Endothelial cell of umbilical vein (primary cell): Measurements from ENCODE around the gene OR52K1. TPM values are rescaled to one million over a fixed set of nuclear protein-coding genes. Genes with fewer than 3 reads are reported as not detected.

Experiments
- BruUV-seq: library from RNA; stranded (reverse); fragments of 400-500 nt; replicated peaks from 2 replicates; lab custom pipeline; 2021; lab: Mats Ljungman, UMichigan
- CTCF ChIA-PET: fragments of 300-600, 350-600 bp; sonication (Branson Sonifier 250); formaldehyde crosslinking; loops from one replicate; lab custom pipeline; 2021; ENCODE audit warnings: antibody characterized with exemption, inconsistent platforms; lab: Charles Lee
- POLR2A ChIA-PET: fragments of 300-600, 350-600 bp; sonication (Branson Sonifier 250); formaldehyde crosslinking; loops from one replicate; lab custom pipeline; 2021; ENCODE audit warnings: antibody characterized with exemption, inconsistent platforms; lab: Charles Lee
- DNase-seq: peaks from one replicate; pipeline ENCODE4 v3.0.0-alpha.2; 2011; ENCODE audit warnings: low read depth, low spot score
- FAIRE-seq: peaks from 2 replicates; lab custom pipeline; 2011; peaks lifted over from hg19 to GRCh38; lab: Jason Lieb, UNC
- H2AFZ ChIP-seq: 2 replicates; pipeline ENCODE4 v1.6.0; 2012; ENCODE audit warnings: low read depth, low read length, control low read depth, inconsistent platforms
- H3K27ac ChIP-seq: 2 replicates; pipeline ENCODE4 v1.5.1; 2011; ENCODE audit warnings: low read depth, mild to moderate bottlenecking, control low read depth, low read length, moderate library complexity; ENCODE audit not compliant: insufficient read depth
- H3K27me3 ChIP-seq, 2 experiments: 2 replicates each; pipeline versions ENCODE4 v1.6.0 to v1.6.1; 2011; ENCODE audit warnings: low read length in 2 of 2, mixed read lengths in 1 of 2; ENCODE audit not compliant: control insufficient read depth in 2 of 2, insufficient read depth in 2 of 2
- H3K36me3 ChIP-seq, 2 experiments: 2 replicates in 1 of 2; 3 replicates in 1 of 2; pipeline ENCODE4 v1.5.1; 2011; ENCODE audit warnings: low read length in 2 of 2, mild to moderate bottlenecking in 1 of 2, moderate library complexity in 1 of 2; ENCODE audit not compliant: control insufficient read depth in 2 of 2, insufficient read depth in 2 of 2; ENCODE audit errors: extremely low read depth in 1 of 2
- H3K4me1 ChIP-seq: 3 replicates; pipeline ENCODE4 v1.5.1; 2011; ENCODE audit warnings: mild to moderate bottlenecking, low read length; ENCODE audit not compliant: control insufficient read depth, insufficient read depth; ENCODE audit errors: extremely low read depth
- H3K4me2 ChIP-seq: 2 replicates; pipeline ENCODE4 v1.6.1; 2011; ENCODE audit warnings: low read length, control low read depth, mixed read lengths; ENCODE audit not compliant: insufficient read depth
- H3K4me3 ChIP-seq, 3 experiments: fragments of 200-600 bp in 1 of 3; sonication (generic), shearing (Covaris generic) in 1 of 3; replicated peaks in 1 of 3; 2 replicates each; pipeline ENCODE4 v1.5.1; 2011 to 2016; ENCODE audit warnings: control low read depth in 3 of 3, low read length in 3 of 3, mild to moderate bottlenecking in 2 of 3, inconsistent platforms in 1 of 3, low read depth in 1 of 3, moderate library complexity in 1 of 3; ENCODE audit not compliant: insufficient read depth in 1 of 3
- H3K79me2 ChIP-seq: 2 replicates; pipeline ENCODE4 v1.6.0; 2012; ENCODE audit warnings: low read length, inconsistent platforms; ENCODE audit not compliant: control insufficient read depth, insufficient read depth
- H3K9ac ChIP-seq: replicated peaks from 2 replicates; pipeline ENCODE3; 2011; ENCODE audit warnings: low read length, control low read depth; ENCODE audit not compliant: insufficient read depth; ENCODE audit errors: extremely low read depth
- H3K9me1 ChIP-seq: replicated peaks from 3 replicates; pipeline ENCODE4 v1.6.0; 2011; ENCODE audit warnings: mild to moderate bottlenecking, low read length; ENCODE audit not compliant: control insufficient read depth, insufficient read depth; ENCODE audit errors: extremely low read depth
- H3K9me3 ChIP-seq: replicated peaks from 2 replicates; pipeline ENCODE4 v1.5.1; 2012; ENCODE audit warnings: low read length, inconsistent platforms; ENCODE audit not compliant: control insufficient read depth, insufficient read depth
- H4K20me1 ChIP-seq: replicated peaks from 2 replicates; pipeline ENCODE3; 2011; ENCODE audit warnings: mild to moderate bottlenecking, low read length; ENCODE audit not compliant: control insufficient read depth, insufficient read depth; ENCODE audit errors: extremely low read depth
- CTCF ChIP-seq, 2 donors: IDR thresholded peaks; 1 replicate in 1 of 2; 2 replicates in 1 of 2; pipeline ENCODE4 v1.5.1; 2011; ENCODE audit warnings: low read length in 2 of 2, mild to moderate bottlenecking in 2 of 2, moderate library complexity in 2 of 2, control low read depth in 1 of 2, inconsistent platforms in 1 of 2, low read depth in 1 of 2; ENCODE audit not compliant: insufficient read depth in 1 of 2; ENCODE audit errors: extremely low read depth in 1 of 2
- EZH2 ChIP-seq: IDR thresholded peaks from 2 replicates; pipeline ENCODE4 v1.6.1; 2012; ENCODE audit warnings: borderline replicate concordance, low read depth, mild to moderate bottlenecking, moderate library complexity, low read length, inconsistent platforms; ENCODE audit not compliant: severe bottlenecking
- FOS ChIP-seq: IDR thresholded peaks from 2 replicates; pipeline ENCODE4 v1.6.1; 2011; ENCODE audit warnings: mild to moderate bottlenecking, low read length, moderate library complexity, borderline replicate concordance; ENCODE audit not compliant: insufficient read depth
- GATA2 ChIP-seq: IDR thresholded peaks from 2 replicates; pipeline ENCODE4 v1.7.0; 2011; ENCODE audit warnings: low read depth, mild to moderate bottlenecking, moderate library complexity, mixed read lengths, low read length; ENCODE audit not compliant: insufficient read length, insufficient read depth
- JUN ChIP-seq: IDR thresholded peaks from 2 replicates; pipeline ENCODE4 v1.6.1; 2011; ENCODE audit warnings: borderline replicate concordance, low read depth; ENCODE audit not compliant: insufficient read length, insufficient read depth
- MAX ChIP-seq: IDR thresholded peaks from 2 replicates; pipeline ENCODE4 v1.6.1; 2011; ENCODE audit not compliant: insufficient read depth, insufficient read length
- MYC ChIP-seq: IDR thresholded peaks from one replicate; pipeline ENCODE4 v1.6.1; 2011; ENCODE audit warnings: mild to moderate bottlenecking, low read depth, low read length
- POLR2A ChIP-seq: IDR thresholded peaks from 2 replicates; pipeline ENCODE4 v1.6.1; 2012; ENCODE audit warnings: low read depth, mild to moderate bottlenecking, control low read depth, low read length
- POLR2AphosphoS5 ChIP-seq: IDR thresholded peaks from 2 replicates; pipeline ENCODE4 v1.6.1; 2012; ENCODE audit warnings: low read depth, mild to moderate bottlenecking, control low read depth, low read length, moderate library complexity; ENCODE audit not compliant: insufficient read depth
- dilution Hi-C: fragments of 300-500 bp; cut with MboI; formaldehyde crosslinking; loops from one replicate; pipeline ENCODE4 v1.15.0; 2019; ENCODE audit warnings: low sequenced_read_pairs; ENCODE audit not compliant: extremely low pct_ligation_motif_present
- intact Hi-C: fragments of 100-400 bp; cut with micrococcal nuclease; formaldehyde crosslinking; loops from one replicate; pipeline ENCODE4 v1.10.0; 2022
- polyA plus RNA-seq, 4 experiments: library from polyadenylated mRNA; depleted of rRNA in 3 of 4; stranded (reverse) in 3 of 4; unstranded in 1 of 4; fragments of >200 nt; gene quantifications; 2 replicates each; pipeline versions ENCODE4 v1.2.1 to v1.2.3, GENCODE V29; 2011 to 2012; ENCODE audit warnings: missing spikeins in 1 of 4
- total RNA-seq: library from RNA; stranded (reverse); gene quantifications from 2 replicates; pipeline ENCODE4 v1.2.3, GENCODE V29; 2021

OR52K1 gene
- total and polyA plus RNA-seq, 2 donors (not counting 3 experiments of a cell fraction or from before 2014, with no cell fraction given), result not detected

GRCh38 chr11:4514196-4514595 lies 31.8 kb downstream of the OR52K1 start:
- Histone ChIP-seq H3K27ac (no peak overlapping the region), H3K4me3 (no peak overlapping the region), H3K4me2 (no peak overlapping the region), H4K20me1 (no peaks in the 10 kb centered on the region), H3K79me2 (no peaks in the 10 kb centered on the region), H3K9me1 (no peaks in the 10 kb centered on the region), H3K36me3 (no peaks in the 10 kb centered on the region), H3K9me3 (no peaks in the 10 kb centered on the region), H3K4me1 (no peaks in the 10 kb centered on the region), H3K9ac (no peak overlapping the region), H3K27me3 (no peaks in the 10 kb centered on the region), H2AFZ (no peak overlapping the region)
- dilution Hi-C loops (no loop called here), intact Hi-C loops (no loop called here)
- no peak for TF ChIP-seq EZH2
- TF ChIP-seq JUN, result no peak
- BruUV-seq, result no TSS peak
- ChIA-PET POLR2A (no interaction called here), CTCF (no interaction called here)
- no peak for DNase-seq
- FAIRE-seq, result no peak

DNA sequence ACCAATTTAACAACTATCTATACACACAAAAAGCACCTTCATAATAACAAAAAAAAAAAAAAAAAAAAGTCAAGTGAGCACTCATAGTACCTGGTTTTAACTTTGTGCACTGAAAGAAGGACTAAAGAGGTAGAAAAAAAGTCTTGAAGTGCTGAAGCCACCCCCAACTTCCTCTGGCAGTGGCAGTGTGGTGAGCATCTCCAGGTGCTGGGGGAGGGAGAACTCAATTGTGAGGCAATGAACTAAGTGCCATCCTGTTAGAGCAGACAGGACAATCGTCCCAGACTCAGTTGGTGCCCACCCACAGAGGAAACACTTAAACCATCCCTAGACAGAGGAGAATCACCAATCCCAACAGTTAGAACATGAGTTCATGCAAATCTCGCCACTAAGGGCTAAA lies 39.9 kb downstream of the OR52K1 start:
- H3K27ac ChIP-seq, result no peak overlapping the region
- no peaks in the 10 kb centered on the region for H3K27me3 ChIP-seq
- ChIA-PET CTCF (interaction anchor here (0.9 kb wide), 1 partner anchor 29 kb away, joined by 3 read pairs; no protein-coding TSS in a partner anchor), POLR2A (no interaction called here)
- H3K9ac ChIP-seq, result no peak overlapping the region
- H3K79me2 ChIP-seq, result no peaks in the 10 kb centered on the region
- FAIRE-seq (no peak), DNase-seq (no peak)
- intact Hi-C loops, result no loop called here
- dilution Hi-C loops, result no loop called here
- no peaks in the 10 kb centered on the region for H3K4me1 ChIP-seq
- no peaks in the 10 kb centered on the region for H3K9me3 ChIP-seq
- no peaks in the 10 kb centered on the region for H4K20me1 ChIP-seq
- no TSS peak for BruUV-seq
- H3K9me1 ChIP-seq, result no peaks in the 10 kb centered on the region
- no peak overlapping the region for H2AFZ ChIP-seq
- no peaks in the 10 kb centered on the region for H3K36me3 ChIP-seq
- TF ChIP-seq FOS, result no peak
- no peak for TF ChIP-seq CTCF (IDR thresholded peaks at IDR 0.05; ENCODE audit: extremely low read depth in 1 of 2, insufficient read depth in 1 of 2, low read depth in 1 of 2, low read length in 2 of 2)
- no peak for TF ChIP-seq POLR2A
- TF ChIP-seq POLR2AphosphoS5, result no peak
- no peak for TF ChIP-seq JUN
- TF ChIP-seq MAX, result no peak
- TF ChIP-seq MYC, result no peak
- no peak for TF ChIP-seq EZH2
- TF ChIP-seq GATA2, result no peak
- no peak overlapping the region for H3K4me3 ChIP-seq
- H3K4me2 ChIP-seq, result no peak overlapping the region
